T-helper 22 cell (primary cell): ENCODE data around the gene EGR1.
A peak's percentile ranks its signal among the peaks of the same experiment; 100 is the strongest.
"Not testable (repeated sequence)": the region's sequence is repeated elsewhere in the genome, so short reads cannot be mapped to it uniquely, and the experiment has no call there.

ENCODE experiments used
- DNase-seq: peaks from one replicate; pipeline ENCODE4 v3.0.0-alpha.2; 2020; ENCODE audit warnings: low read depth

Gene EGR1

GRCh38 chr5:138469540-138470321 is 4.5 kb downstream of the EGR1 start:
- DNase-seq, result no peak

GRCh38 chr5:138470322-138471051 is 5.2 kb downstream of the EGR1 start:
- DNase-seq, result no peak

- DNase-seq, result no peak
These were observed 5.7 kb downstream of the EGR1 start for GRCh38 chr5:138471052-138471361.

- DNase-seq, result no peak
These were observed 7.1 kb downstream of the EGR1 start for GRCh38 chr5:138472353-138472752.

- DNase-seq, result not testable (repeated sequence)
These were observed 7.9 kb downstream of the EGR1 start for GRCh38 chr5:138473151-138473550.

- no peak for DNase-seq
These were observed 11.6 kb downstream of the EGR1 start for GRCh38 chr5:138476918-138477317.

GRCh38 chr5:138482638-138483037 is 17.4 kb downstream of the EGR1 start:
- no peak for DNase-seq

- DNase-seq, result no peak
These were observed 23.2 kb downstream of the EGR1 start for GRCh38 chr5:138488481-138488945.

GRCh38 chr5:138489683-138490061 is 24.4 kb downstream of the EGR1 start:
- no peak for DNase-seq

GRCh38 chr5:138490648-138491283 is 25.5 kb downstream of the EGR1 start:
- DNase-seq, result no peak

- DNase-seq, result no peak
These were observed 26.0 kb downstream of the EGR1 start for GRCh38 chr5:138491284-138491648.

- peak; percentile 79 for DNase-seq
These were observed 26.6 kb downstream of the EGR1 start for GRCh38 chr5:138491669-138492559.

GRCh38 chr5:138492560-138493045 is 27.3 kb downstream of the EGR1 start:
- DNase-seq, result no peak

- no peak for DNase-seq
These were observed 30.1 kb downstream of the EGR1 start for GRCh38 chr5:138495351-138495750.

- no peak for DNase-seq
These were observed 33.1 kb downstream of the EGR1 start for GRCh38 chr5:138498376-138498775.

- no peak for DNase-seq
These were observed 36.8 kb downstream of the EGR1 start for GRCh38 chr5:138502121-138502520.

GRCh38 chr5:138502521-138502920 is 37.2 kb downstream of the EGR1 start:
- DNase-seq, result no peak

- DNase-seq, result no peak
These were observed 38.4 kb downstream of the EGR1 start for GRCh38 chr5:138503487-138504270.

- DNase-seq, result no peak
These were observed 39.5 kb downstream of the EGR1 start for GRCh38 chr5:138504799-138505198.

GRCh38 chr5:138506370-138507306 is 41.4 kb downstream of the EGR1 start:
- no peak for DNase-seq
